OCI-LY3 (cell line): ENCODE measurements around the gene IGFBP4.

Experiments
- H2AFZ ChIP-seq: fragments of 200-600, 300-600 bp; shearing (Covaris generic); 2 replicates; pipeline ENCODE4 v1.6.0; 2014; ENCODE audit warnings: antibody characterized with exemption, low read depth, low read length
- H3K27ac ChIP-seq: fragments of 200-600, 300-600 bp; sonication (generic); 2 replicates; pipeline ENCODE4 v1.5.1; 2014; ENCODE audit warnings: mild to moderate bottlenecking, low read length, moderate library complexity, mixed read lengths
- H3K27me3 ChIP-seq: fragments of 200-600, 300-600 bp; sonication (generic); 2 replicates; pipeline ENCODE4 v1.6.1; 2014; ENCODE audit warnings: low read depth, low read length, mixed read lengths
- H3K36me3 ChIP-seq: fragments of 200-600, 300-600 bp; sonication (generic); replicated peaks from 2 replicates; pipeline ENCODE3; 2014; ENCODE audit warnings: low read depth, low read length, mixed read lengths
- H3K4me1 ChIP-seq: fragments of 300-600, 200-600 bp; sonication (generic); 2 replicates; pipeline ENCODE4 v1.6.1; 2014; ENCODE audit warnings: low read length, mixed read lengths
- H3K4me2 ChIP-seq: fragments of 200-600, 300-600 bp; sonication (generic); 2 replicates; pipeline ENCODE4 v1.6.1; 2014; ENCODE audit warnings: low read length, mixed read lengths
- H3K4me3 ChIP-seq: fragments of 300-600, 200-600 bp; sonication (generic); 2 replicates; pipeline ENCODE4 v1.5.1; 2014; ENCODE audit warnings: antibody characterized with exemption, mild to moderate bottlenecking, low read length, moderate library complexity
- H3K79me2 ChIP-seq: fragments of 300-600, 200-600 bp; shearing (Covaris generic); 2 replicates; pipeline ENCODE4 v1.6.1; 2014; ENCODE audit warnings: mild to moderate bottlenecking, low read length, mixed read lengths
- H3K9ac ChIP-seq: fragments of 300-600, 200-600 bp; shearing (Covaris generic); 2 replicates; pipeline ENCODE4 v1.6.0; 2014; ENCODE audit warnings: mild to moderate bottlenecking, low read length, moderate library complexity
- H3K9me3 ChIP-seq: fragments of 200-600, 300-600 bp; shearing (Covaris generic); 2 replicates; pipeline ENCODE4 v1.6.1; 2014; ENCODE audit warnings: low read length, mixed read lengths; ENCODE audit not compliant: insufficient read depth
- H4K20me1 ChIP-seq: fragments of 200-600, 300-600 bp; sonication (generic); 2 replicates; pipeline ENCODE4 v1.6.1; 2016; ENCODE audit warnings: low read length, mixed read lengths; ENCODE audit not compliant: insufficient read depth
- EZH2phosphoT487 ChIP-seq: fragments of 200-600 bp; shearing (Covaris generic); IDR thresholded peaks from 2 replicates; pipeline ENCODE4 v1.6.1; 2018; ENCODE audit warnings: antibody characterized with exemption, mixed run types, low read depth
- TF ChIP-seq, protein P1 (sequence below): fragments of 200-600, 300-600 bp; sonication (generic); IDR thresholded peaks from 2 replicates; pipeline ENCODE4 v1.5.1; 2014; ENCODE audit warnings: antibody characterized with exemption, low read length, low read depth

IGFBP4 gene

GRCh38 chr17:40440166-40440565 is 3.1 kb upstream of the IGFBP4 start:
- TF ChIP-seq, protein P1, sequence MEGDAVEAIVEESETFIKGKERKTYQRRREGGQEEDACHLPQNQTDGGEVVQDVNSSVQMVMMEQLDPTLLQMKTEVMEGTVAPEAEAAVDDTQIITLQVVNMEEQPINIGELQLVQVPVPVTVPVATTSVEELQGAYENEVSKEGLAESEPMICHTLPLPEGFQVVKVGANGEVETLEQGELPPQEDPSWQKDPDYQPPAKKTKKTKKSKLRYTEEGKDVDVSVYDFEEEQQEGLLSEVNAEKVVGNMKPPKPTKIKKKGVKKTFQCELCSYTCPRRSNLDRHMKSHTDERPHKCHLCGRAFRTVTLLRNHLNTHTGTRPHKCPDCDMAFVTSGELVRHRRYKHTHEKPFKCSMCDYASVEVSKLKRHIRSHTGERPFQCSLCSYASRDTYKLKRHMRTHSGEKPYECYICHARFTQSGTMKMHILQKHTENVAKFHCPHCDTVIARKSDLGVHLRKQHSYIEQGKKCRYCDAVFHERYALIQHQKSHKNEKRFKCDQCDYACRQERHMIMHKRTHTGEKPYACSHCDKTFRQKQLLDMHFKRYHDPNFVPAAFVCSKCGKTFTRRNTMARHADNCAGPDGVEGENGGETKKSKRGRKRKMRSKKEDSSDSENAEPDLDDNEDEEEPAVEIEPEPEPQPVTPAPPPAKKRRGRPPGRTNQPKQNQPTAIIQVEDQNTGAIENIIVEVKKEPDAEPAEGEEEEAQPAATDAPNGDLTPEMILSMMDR = no peak
- TF ChIP-seq EZH2phosphoT487 = no peak
- H3K4me1 ChIP-seq = peaks cover 22% of the 10 kb centered on the region
- H2AFZ ChIP-seq = no peak overlapping the region
- H3K4me3 ChIP-seq = no peak overlapping the region
- H3K9ac ChIP-seq = no peak overlapping the region
- no peaks in the 10 kb centered on the region for H3K27me3 ChIP-seq
- peaks cover 16% of the 10 kb centered on the region for H3K79me2 ChIP-seq
- H3K36me3 ChIP-seq = peaks cover 1% of the 10 kb centered on the region
- no peaks in the 10 kb centered on the region for H4K20me1 ChIP-seq
- H3K27ac ChIP-seq = no peak overlapping the region
- no peaks in the 10 kb centered on the region for H3K9me3 ChIP-seq
- H3K4me2 ChIP-seq = no peak overlapping the region

- Histone ChIP-seq H3K27ac (peak overlapping the region; percentile 74), H3K27me3 (no peaks in the 10 kb centered on the region), H4K20me1 (no peaks in the 10 kb centered on the region), H3K4me2 (peak overlapping the region; percentile 98), H3K36me3 (peaks cover 16% of the 10 kb centered on the region), H3K9ac (peak overlapping the region; percentile 87), H3K79me2 (peaks cover 39% of the 10 kb centered on the region), H3K4me1 (peaks cover 24% of the 10 kb centered on the region), H3K4me3 (peak overlapping the region; percentile 96), H3K9me3 (no peaks in the 10 kb centered on the region), H2AFZ (peak overlapping the region; percentile 26; the same call in 1 of the 2 replicates)
- no peak for TF ChIP-seq EZH2phosphoT487
- TF ChIP-seq, protein P1 = no peak
These were observed 656 bp upstream of the IGFBP4 start for GRCh38 chr17:40442392-40443195.

DNA sequence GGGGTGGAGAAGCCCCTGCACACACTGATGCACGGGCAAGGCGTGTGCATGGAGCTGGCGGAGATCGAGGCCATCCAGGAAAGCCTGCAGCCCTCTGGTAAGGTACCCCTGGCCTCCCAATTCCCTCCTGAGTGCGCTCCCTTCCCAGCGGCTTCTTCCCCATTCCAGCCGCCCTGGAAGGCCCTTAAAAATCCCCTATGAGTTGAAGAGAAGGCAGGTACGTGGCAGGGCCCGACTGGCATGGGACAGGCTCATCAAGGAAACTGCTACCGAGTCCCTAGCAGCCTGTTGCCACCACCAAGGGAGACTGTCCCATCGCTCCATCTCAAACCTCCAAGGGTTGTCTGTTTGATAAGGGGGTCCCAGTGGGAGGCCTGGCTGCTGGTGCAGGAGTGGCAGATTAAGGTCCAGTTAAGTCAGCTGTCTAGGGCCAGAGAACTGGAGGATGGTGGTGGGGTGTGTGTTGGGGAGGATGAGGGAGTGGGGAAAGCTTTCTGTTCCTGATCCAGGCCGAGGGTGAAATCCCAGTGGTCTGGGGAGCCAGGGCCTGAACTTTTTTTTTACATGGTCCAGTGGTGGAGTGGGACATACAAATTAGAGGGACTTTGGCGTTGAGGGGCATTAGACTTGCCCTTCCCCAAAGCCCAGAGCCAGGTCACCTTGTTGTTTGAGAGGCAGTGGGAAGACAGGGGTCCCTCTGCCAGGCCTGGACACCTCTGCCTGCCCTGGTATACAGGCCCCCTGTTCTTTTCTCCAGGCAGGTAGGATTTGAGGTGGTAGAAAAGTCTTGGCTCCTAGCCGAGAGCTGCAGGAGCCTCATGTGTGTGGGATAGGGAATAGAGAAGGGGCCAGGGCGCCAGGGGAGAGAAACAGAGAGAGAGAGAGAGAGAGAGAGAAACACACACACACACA is 994 bp downstream of the IGFBP4 start:
- no peaks in the 10 kb centered on the region for H3K27me3 ChIP-seq
- H3K36me3 ChIP-seq = peaks cover 16% of the 10 kb centered on the region
- peak overlapping the region; percentile 87 for H3K9ac ChIP-seq
- H2AFZ ChIP-seq = peak overlapping the region; percentile 2; the same call in 1 of the 2 replicates
- peak overlapping the region; percentile 98 for H3K4me2 ChIP-seq
- peak overlapping the region; percentile 74 for H3K27ac ChIP-seq
- H3K9me3 ChIP-seq = no peaks in the 10 kb centered on the region
- H4K20me1 ChIP-seq = 0 out of 2 replicates have a peak, but pooled peaks cover 8% of the 10 kb centered on the region
- TF ChIP-seq EZH2phosphoT487 = no peak
- TF ChIP-seq, protein P1 = no peak; the same call in 1 of the 2 replicates
- peaks cover 51% of the 10 kb centered on the region for H3K79me2 ChIP-seq
- peak overlapping the region; percentile 96 for H3K4me3 ChIP-seq
- H3K4me1 ChIP-seq = peaks cover 29% of the 10 kb centered on the region
